HepG2 (cell line): ENCODE measurements around the gene CTNNA3. TPM values are rescaled to one million over a fixed set of nuclear protein-coding genes. Genes with fewer than 3 reads are reported as not detected.

Experiments
- ATAC-seq: fragments of 200-7000 bp; cut with Tn5 transposase; 3 replicates; pipeline ENCODE4 v1.9.1; 2020; ENCODE audit warnings: mild to moderate bottlenecking, moderate library complexity
- BruUV-seq: library from RNA; stranded (reverse); fragments of 400-500 nt; replicated peaks from 2 replicates; lab custom pipeline; 2021; lab: Mats Ljungman, UMichigan
- CTCF ChIA-PET: fragments of 300-600 bp; formaldehyde crosslinking; extraction: SDS; loops from one replicate; lab custom pipeline; 2021; ENCODE audit warnings: low total read pairs, inconsistent platforms, low intra/inter-chr PET ratio; lab: Yijun Ruan, JAX
- POLR2A ChIA-PET: fragments of 350-600 bp; sonication (Branson Sonifier 250); formaldehyde crosslinking; loops from one replicate; lab custom pipeline; 2020; ENCODE audit warnings: antibody characterized with exemption, inconsistent platforms; lab: Yijun Ruan, JAX
- DNase-seq: peaks from one replicate; pipeline ENCODE4 v3.0.0-alpha.2; 2015; ENCODE audit warnings: low spot score
- FAIRE-seq: peaks from 3 replicates; lab custom pipeline; 2011; peaks lifted over from hg19 to GRCh38; lab: Jason Lieb, UNC
- H2AFZ ChIP-seq: one replicate; pipeline ENCODE4 v1.6.1; 2011; ENCODE audit warnings: low read length, inconsistent platforms
- H3K27ac ChIP-seq: fragments of 300-600 bp; 3 replicates; pipeline ENCODE4 v1.8.0; 2011; ENCODE audit warnings: mixed run types, mild to moderate bottlenecking, mixed read lengths, low read length, inconsistent platforms; ENCODE audit not compliant: insufficient read depth; ENCODE audit errors: extremely low read length
- H3K27me3 ChIP-seq, 2 experiments: fragments of 200-600 bp in 1 of 2; 2 replicates in 1 of 2; 3 replicates in 1 of 2; pipeline versions ENCODE4 v1.6.0 to v1.8.0; 2011; ENCODE audit warnings: low read length in 2 of 2, mild to moderate bottlenecking in 2 of 2, moderate library complexity in 2 of 2, inconsistent platforms in 1 of 2; ENCODE audit not compliant: insufficient read depth in 2 of 2, control insufficient read depth in 1 of 2
- H3K36me3 ChIP-seq, 2 experiments: fragments of 200-600 bp in 1 of 2; replicated peaks in 1 of 2; 2 replicates in 1 of 2; 3 replicates in 1 of 2; pipeline versions ENCODE4 v1.5.1 to v1.8.0; 2011; ENCODE audit warnings: low read length in 2 of 2, inconsistent platforms in 1 of 2; ENCODE audit not compliant: insufficient read depth in 2 of 2, control insufficient read depth in 1 of 2
- H3K4me1 ChIP-seq: 2 replicates; pipeline ENCODE4 v1.5.1; 2012; ENCODE audit warnings: low read length, inconsistent platforms; ENCODE audit not compliant: insufficient read depth
- H3K4me2 ChIP-seq: 2 replicates; pipeline ENCODE4 v1.6.0; 2011; ENCODE audit warnings: low read depth, low read length, inconsistent platforms
- H3K4me3 ChIP-seq, 3 experiments: fragments of 200-600 bp in 1 of 3; sonication (generic), shearing (Covaris generic) in 1 of 3; replicated peaks in 1 of 3; 2 replicates each; pipeline ENCODE4 v1.5.1; 2011 to 2016; ENCODE audit warnings: low read length in 3 of 3, inconsistent platforms in 2 of 3, low read depth in 2 of 3, mild to moderate bottlenecking in 2 of 3, control low read depth in 1 of 3, mixed read lengths in 1 of 3; ENCODE audit not compliant: insufficient read depth in 1 of 3
- H3K79me2 ChIP-seq: one replicate; pipeline ENCODE4 v1.6.1; 2011; ENCODE audit warnings: low read length, inconsistent platforms; ENCODE audit not compliant: insufficient read depth
- H3K9ac ChIP-seq: 2 replicates; pipeline ENCODE4 v1.6.0; 2011; ENCODE audit warnings: mild to moderate bottlenecking, low read depth, low read length, inconsistent platforms; ENCODE audit not compliant: insufficient read depth
- H3K9me3 ChIP-seq: 2 replicates; pipeline ENCODE4 v1.5.1; 2012; ENCODE audit warnings: mild to moderate bottlenecking, low read length
- H4K20me1 ChIP-seq: 2 replicates; pipeline ENCODE4 v1.6.0; 2011; ENCODE audit warnings: inconsistent platforms, mild to moderate bottlenecking, low read length, moderate library complexity; ENCODE audit not compliant: insufficient read depth
- MAFF ChIP-seq: IDR thresholded peaks from 2 replicates; pipeline ENCODE4 v1.6.1; 2011; ENCODE audit warnings: low read depth, low read length, improper control_type of control experiment
- MAFK ChIP-seq, 2 experiments: IDR thresholded peaks in 1 of 2; conservative IDR thresholded peaks in 1 of 2; 2 replicates each; pipeline ENCODE4 v1.6.1; 2011; ENCODE audit warnings: improper control_type of control experiment in 2 of 2, low read length in 2 of 2
- NFYB ChIP-seq: sonication (generic); formaldehyde crosslinking; IDR thresholded peaks from 2 replicates; pipeline ENCODE4 v1.4.0; 2020; ENCODE audit warnings: missing genetic modification reagents
- SIN3B ChIP-seq: fragments of 150-350 bp; IDR thresholded peaks from 2 replicates; pipeline ENCODE4 v1.6.1; 2014; ENCODE audit warnings: low read length
- SSRP1 ChIP-seq: IDR thresholded peaks from 2 replicates; pipeline ENCODE4 v1.6.1; 2016; ENCODE audit warnings: control low read depth
- TCF7L2 ChIP-seq: IDR thresholded peaks from 2 replicates; pipeline ENCODE4 v1.6.1; 2011; ENCODE audit warnings: mild to moderate bottlenecking, low read depth, low read length, moderate library complexity
- in situ Hi-C: cut with HindIII; loops from 2 replicates; pipeline ENCODE4 v1.10.0; 2017; ENCODE audit warnings: low pct_unique_long_range_greater_than_20kb; ENCODE audit not compliant: extremely low pct_ligation_motif_present
- intact Hi-C: fragments of 100-400 bp; cut with micrococcal nuclease; formaldehyde crosslinking; loops from one replicate; pipeline ENCODE4 v1.10.0; 2022; ENCODE audit not compliant: unreplicated experiment
- polyA plus RNA-seq, 8 experiments: library from polyadenylated mRNA; depleted of rRNA in 3 of 8; stranded (reverse) in 7 of 8; unstranded in 1 of 8; fragments of >200 nt; fragmentation: Illumina TruSeq in 4 of 8; extraction: Trizol in 4 of 8; gene quantifications; 2 replicates each; pipeline versions ENCODE4 v1.2.1 to v1.2.3, GENCODE V29; 2011 to 2016; ENCODE audit warnings: low read depth in 4 of 8, missing spikeins in 1 of 8, mixed read lengths in 1 of 8; ENCODE audit not compliant: insufficient read depth in 1 of 8
- total RNA-seq, 5 experiments: library from RNA; depleted of rRNA; stranded (reverse); fragments of >200 nt; fragmentation: Illumina TruSeq; extraction: Trizol; gene quantifications; 2 replicates each; pipeline ENCODE4 v1.2.3, GENCODE V29; 2016; ENCODE audit warnings: low read depth in 1 of 5
- TF ChIP-seq, protein P1 (sequence below): sonication (generic); formaldehyde crosslinking; IDR thresholded peaks from 2 replicates; pipeline ENCODE4 v1.8.0; 2022; ENCODE audit warnings: missing genetic modification reagents, low read depth, mild to moderate bottlenecking, borderline replicate concordance
- TF ChIP-seq, protein P2 (sequence below): IDR thresholded peaks from 2 replicates; pipeline ENCODE4 v1.6.1; 2012; ENCODE audit warnings: low read length, improper control_type of control experiment

The CTNNA3 gene
- total and polyA plus RNA-seq, 2 of the 13 experiments (the other 11 are each of a cell fraction or from before 2014, with no cell fraction given), result not detected

DNA sequence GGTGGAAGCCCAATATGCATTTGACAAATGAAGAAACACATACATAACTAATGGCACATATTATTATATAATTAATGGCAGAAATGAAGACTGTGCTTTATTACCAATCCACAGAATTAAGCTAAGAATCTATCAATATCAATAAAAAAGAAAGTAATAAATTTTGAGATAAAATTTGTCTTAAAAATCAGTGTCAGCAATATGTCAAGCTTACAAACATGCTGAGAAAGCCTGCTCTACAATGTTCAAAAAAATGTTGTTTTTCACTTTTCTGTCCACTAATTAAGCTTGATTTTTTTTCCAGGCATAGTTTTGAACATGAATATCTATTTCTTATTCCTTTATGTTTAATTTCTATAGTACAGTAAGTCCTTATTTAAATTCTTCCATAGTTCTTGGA lies 1491.2 kb downstream of the CTNNA3 start:
- TF ChIP-seq TCF7L2, result no peak
- TF ChIP-seq, protein P1, sequence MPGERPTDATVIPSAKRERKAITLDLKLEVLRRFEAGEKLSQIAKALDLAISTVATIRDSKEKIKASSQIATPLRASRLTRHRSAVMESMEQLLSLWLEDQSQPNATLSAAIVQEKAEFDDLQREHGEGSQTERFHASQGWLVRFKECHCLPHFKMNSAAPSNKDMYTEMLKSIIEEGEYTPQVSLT (CRISPR knock-in tag), result no peak
- no peak for TF ChIP-seq SIN3B
- peak in 1 of 2 experiments; percentile 63; a peak in 2 of 4 replicates for TF ChIP-seq MAFK (conservative IDR thresholded peaks at IDR 0.05 in 1 of 2, IDR thresholded peaks at IDR 0.05 in 1 of 2; ENCODE audit: low read length in 2 of 2)
- TF ChIP-seq SSRP1 (CRISPR knock-in tag), result no peak
- TF ChIP-seq, protein P2, sequence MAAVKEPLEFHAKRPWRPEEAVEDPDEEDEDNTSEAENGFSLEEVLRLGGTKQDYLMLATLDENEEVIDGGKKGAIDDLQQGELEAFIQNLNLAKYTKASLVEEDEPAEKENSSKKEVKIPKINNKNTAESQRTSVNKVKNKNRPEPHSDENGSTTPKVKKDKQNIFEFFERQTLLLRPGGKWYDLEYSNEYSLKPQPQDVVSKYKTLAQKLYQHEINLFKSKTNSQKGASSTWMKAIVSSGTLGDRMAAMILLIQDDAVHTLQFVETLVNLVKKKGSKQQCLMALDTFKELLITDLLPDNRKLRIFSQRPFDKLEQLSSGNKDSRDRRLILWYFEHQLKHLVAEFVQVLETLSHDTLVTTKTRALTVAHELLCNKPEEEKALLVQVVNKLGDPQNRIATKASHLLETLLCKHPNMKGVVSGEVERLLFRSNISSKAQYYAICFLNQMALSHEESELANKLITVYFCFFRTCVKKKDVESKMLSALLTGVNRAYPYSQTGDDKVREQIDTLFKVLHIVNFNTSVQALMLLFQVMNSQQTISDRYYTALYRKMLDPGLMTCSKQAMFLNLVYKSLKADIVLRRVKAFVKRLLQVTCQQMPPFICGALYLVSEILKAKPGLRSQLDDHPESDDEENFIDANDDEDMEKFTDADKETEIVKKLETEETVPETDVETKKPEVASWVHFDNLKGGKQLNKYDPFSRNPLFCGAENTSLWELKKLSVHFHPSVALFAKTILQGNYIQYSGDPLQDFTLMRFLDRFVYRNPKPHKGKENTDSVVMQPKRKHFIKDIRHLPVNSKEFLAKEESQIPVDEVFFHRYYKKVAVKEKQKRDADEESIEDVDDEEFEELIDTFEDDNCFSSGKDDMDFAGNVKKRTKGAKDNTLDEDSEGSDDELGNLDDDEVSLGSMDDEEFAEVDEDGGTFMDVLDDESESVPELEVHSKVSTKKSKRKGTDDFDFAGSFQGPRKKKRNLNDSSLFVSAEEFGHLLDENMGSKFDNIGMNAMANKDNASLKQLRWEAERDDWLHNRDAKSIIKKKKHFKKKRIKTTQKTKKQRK, result no peak
- TF ChIP-seq MAFF, result peak; percentile 52; the same call in 1 of the 2 replicates
- TF ChIP-seq NFYB (CRISPR knock-in tag), result no peak
- ATAC-seq, result no peak
- H3K9ac ChIP-seq, result no peak overlapping the region
- no peaks in the 10 kb centered on the region for H4K20me1 ChIP-seq
- H3K9me3 ChIP-seq, result no peaks in the 10 kb centered on the region
- no peaks in the 10 kb centered on the region for H3K4me1 ChIP-seq
- POLR2A ChIA-PET, result no interaction called here
- CTCF ChIA-PET, result no interaction called here
- intact Hi-C loops (no loop called here), in situ Hi-C loops (no loop called here)
- no peaks in the 10 kb centered on the region for H3K79me2 ChIP-seq
- no peak overlapping the region for H3K4me2 ChIP-seq
- H2AFZ ChIP-seq, result no peak overlapping the region
- no TSS peak for BruUV-seq
- FAIRE-seq, result no peak
- no peak for DNase-seq
- H3K4me3 ChIP-seq, result no peak overlapping the region
- no peak overlapping the region for H3K27ac ChIP-seq
- no peaks in the 10 kb centered on the region for H3K27me3 ChIP-seq
- no peaks in the 10 kb centered on the region for H3K36me3 ChIP-seq
